ENCODE data around the gene SMO.
"Not testable (repeated sequence)": the region's sequence is repeated elsewhere in the genome, so short reads cannot be mapped to it uniquely, and the experiment has no call there.

The SMO gene

DNA sequence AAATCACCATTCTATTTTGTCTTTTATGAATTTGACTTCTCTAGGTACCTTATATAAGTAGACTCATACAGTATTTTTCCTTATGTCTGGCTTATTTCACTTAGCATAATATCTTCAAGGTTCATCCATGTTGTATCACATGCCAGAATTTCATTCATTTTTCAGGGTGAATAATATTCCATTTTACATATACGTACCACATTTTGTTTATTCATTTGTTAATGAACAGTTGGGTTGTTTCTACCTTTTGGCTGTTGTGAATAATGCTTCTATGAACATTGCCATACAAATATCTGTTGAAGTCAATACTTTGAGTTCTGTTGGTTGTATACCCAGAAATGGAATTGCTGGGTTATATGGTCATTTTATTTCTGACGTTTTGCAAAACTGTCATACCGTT, 57.1 kb downstream of the SMO start:
- DNase-seq: no peak

DNA sequence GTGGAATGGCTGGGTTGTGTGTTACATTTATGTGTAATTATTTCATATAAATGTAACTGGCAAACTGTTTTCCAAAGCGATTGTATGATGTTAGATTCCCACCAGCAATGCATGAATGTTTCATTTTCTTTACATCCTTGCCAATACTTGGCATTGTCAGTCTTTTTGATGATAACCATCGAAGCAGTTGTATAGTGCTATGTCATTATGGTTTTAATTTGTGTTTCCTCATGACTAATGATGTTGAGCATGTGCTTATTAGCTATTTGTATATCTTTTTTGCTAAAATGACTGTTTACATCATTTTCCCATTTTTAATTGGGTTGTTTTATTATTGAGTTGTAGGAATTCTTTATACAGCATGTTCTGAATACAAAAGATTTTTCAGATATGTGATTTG, 58.7 kb downstream of the SMO start:
- no peak for DNase-seq

DNA sequence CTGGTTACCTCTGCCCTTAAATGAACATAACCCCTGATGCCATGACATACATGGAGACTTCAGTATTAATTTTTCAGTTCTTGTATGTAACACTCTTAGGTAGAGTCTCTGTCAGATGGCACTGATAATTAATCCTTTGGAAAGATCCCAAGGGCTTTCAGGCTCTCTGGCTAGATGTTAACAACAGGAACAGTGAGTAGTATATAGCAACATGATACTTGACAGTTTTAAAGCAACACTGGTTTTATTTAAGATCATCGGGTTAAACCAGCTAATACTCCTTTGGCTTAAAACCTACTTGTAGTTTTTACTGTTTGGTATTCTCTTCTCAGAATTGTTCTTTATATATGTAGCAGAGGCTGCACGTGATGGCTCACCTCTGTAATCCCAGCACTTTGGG, 63.7 kb downstream of the SMO start:
- no peak for DNase-seq

DNA sequence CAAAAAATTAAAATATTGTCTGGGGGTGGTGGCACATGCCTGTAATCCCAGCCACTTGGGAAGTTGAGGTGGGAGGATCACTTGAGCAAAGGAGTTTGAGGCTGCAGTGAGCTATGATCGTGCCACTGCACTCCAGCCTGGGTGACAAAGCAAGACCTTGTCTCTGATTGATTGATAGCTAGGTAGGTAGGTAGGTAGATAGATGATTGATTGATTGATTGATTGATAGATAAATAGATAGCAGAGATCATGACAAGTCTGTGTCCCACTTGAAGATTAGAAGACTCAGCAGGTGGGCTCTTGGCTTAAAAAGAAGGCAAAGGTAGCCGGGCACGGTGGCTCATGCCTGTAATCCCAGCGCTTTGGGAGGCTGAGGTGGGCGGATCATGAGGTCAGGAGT, 64.2 kb downstream of the SMO start:
- DNase-seq: not testable (repeated sequence)

DNA sequence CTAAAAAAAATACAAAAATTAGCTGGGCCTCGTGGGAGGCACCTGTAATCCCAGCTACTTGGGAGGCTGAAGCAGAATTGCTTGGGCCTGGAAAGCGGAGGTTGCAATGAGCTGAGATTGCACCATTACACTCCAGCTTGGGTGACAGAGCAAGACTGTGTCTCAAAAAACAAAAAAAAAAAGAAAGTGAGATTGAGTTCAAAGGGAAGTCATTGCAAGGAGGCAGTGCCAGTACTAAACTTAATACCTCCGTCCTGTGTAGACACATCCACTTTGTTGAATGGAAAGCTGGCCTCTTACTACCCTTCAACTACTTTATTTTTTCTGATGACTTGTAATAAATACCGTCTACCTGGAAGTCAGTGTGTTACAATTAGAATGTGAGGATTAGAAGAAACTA, 67.4 kb downstream of the SMO start:
- no peak for DNase-seq

DNA sequence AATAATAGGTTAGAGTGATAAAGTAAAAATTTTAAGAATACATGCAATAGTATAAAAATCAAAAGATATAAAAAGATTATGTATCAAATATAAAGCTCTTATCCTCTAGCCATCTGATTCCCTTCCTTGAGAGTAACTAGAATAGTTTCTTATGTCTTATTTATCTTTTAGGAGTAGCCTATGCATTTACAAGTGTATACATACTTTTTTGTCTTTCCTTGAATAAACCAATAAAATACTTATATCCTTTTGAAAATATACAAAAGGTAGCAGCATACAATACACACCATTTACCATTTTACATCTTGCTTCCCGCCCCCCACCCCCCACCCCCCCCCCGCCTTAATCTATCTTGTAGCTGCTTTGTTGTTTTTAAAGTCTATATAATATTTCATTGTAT, 67.8 kb downstream of the SMO start:
- DNase-seq: no peak

DNA sequence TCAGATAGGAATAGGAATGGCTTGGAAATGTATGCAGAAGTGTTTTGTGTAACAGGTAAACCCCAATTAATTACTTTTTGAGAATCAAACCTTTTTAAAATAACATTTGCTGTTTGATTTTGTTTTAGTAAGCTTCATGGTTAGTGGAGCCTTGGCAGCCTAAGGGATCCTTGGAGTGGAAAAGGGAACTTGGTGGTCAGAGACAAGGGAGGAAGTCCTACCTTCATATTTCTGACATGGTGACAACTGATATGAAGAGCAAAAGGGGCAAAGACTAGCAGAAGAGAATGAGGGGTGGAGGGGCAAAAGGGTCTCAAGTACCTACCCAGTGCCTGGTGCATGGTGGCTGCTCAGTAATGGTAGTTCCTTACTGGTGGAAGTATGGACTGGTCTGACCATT, 68.7 kb downstream of the SMO start:
- DNase-seq: no peak

DNA sequence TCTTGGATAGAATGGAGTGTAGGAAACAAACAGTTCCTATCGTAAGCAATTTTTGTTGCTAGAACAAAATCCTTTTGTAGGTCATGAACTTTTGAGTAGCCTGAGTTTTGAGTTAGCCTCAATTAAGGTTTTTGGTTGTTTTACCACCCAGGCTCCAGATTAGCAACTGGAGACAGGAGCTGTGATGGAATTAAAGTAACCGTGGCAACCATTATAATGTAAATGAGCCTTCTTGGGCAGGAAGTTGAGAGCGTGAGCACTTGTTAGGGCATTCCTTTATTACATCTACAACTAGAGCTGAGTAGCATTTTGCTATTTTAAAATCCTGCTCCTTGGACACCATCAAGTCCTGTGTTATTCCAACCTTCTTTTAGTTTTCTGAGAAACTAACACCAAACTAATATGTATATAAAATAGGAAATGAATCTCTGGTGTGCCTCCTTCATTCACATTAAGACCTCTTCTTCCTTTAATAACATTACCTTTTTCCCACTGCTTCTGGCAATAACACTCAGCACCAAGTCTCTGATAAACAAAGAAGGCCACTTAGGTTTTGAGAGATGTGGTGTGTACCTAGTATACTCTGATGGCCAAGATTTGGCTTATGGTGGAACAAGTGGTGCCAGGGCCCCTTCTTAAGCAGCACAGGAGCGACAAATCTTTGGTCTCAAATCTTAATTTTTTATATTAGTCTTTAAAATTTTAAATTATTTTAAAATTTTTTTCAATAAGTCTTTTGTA, 70.4 kb downstream of the SMO start:
- DNase-seq: no peak

DNA sequence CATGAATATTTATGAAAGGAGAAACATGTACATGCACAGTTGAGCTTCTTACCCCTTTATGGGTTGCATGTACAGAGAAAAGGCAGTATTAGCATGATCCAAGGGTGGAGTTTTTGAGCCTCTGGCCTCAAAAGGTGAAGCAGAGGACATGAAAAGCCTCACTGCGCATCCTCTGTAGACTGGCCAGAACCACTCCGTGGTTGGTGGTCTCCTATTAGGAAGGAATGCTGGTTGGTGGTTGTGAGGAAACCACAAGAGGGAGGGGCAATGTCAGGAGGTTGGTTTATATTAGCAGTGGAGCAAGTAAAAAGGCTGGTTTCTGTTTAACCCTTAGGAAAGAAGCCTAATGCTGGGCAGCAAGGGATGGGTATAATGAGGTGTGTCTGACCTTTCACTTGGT, 73.9 kb downstream of the SMO start:
- no peak for DNase-seq

Measured in activated CD4-positive, CD25-positive, alpha-beta regulatory T cell (primary cell).